ENCODE data around the gene SKA2.
"Not testable (repeated sequence)": the region's sequence is repeated elsewhere in the genome, so short reads cannot be mapped to it uniquely, and the experiment has no call there.

SKA2 gene

DNA sequence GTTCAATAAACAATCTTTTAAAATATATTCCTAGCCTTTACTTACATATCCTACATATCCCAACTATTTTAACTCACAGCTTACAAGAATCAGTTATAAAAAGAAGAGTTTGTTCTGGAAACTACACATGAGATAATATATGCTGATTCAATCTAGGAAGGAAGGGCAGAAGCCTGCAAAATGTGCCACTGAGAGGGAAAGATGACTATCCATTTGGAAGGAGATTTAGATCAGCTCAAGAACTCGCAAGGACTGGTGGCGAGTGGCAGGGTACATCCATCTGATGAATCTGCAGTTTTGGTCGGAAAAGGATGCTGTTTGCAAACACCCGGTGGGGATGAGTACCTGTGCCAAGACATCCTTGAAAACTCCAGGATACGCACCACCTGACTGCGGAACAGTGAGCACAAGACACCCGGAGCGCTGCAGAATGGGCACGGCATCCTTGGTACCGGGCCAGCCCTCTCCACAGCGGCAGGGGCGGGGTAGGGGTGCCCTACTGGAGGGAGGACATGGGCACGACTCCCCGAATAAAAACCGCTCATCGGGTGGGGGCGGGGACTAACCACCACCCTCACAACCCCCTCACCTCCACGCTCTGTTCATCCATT is 49.0 kb downstream of the SKA2 start:
- DNase-seq (ENCODE audit: low read depth in 1 of 2, low spot score in 1 of 2) = peak; percentile 41 to 44

GRCh38 chr17:59101178-59101577 is 53.8 kb downstream of the SKA2 start:
- no peak for DNase-seq (ENCODE audit: low read depth in 1 of 2, low spot score in 1 of 2)

GRCh38 chr17:59097876-59098275 is 57.1 kb downstream of the SKA2 start:
- DNase-seq (ENCODE audit: low read depth in 1 of 2, low spot score in 1 of 2) = no peak

DNA sequence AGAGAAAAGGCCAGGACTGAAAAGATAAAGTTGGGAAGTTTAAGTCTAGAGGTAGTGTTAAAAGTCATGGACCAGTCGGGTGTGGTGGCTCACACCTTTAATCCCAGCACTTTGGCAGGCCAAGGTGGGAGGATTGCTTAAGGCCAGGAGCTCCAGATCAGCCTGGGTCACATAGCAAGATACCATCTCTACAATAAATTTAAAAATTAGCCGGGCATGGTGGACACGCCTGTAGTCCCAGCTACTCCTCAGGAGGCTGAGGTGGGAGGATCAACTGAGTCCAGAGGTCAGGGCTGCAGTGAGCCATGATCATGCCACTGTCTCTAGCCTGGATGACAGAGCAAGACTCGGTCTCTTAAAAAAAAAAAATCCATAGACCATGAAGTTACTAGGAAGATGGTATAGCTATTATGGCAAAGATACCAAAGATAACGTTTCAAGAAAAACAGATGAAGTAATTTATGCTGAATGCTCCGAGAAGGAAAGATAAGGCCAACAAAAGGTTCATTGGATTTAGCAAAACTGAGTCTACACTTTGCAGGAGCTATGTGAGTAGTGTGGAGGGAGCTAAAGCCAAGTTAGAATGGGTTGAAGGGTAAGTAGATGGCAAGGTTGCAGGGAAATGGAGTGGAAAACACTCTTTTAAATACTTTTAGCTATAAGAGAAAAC is 60.0 kb downstream of the SKA2 start:
- no peak for DNase-seq (ENCODE audit: low read depth in 1 of 2, low spot score in 1 of 2)

- DNase-seq (ENCODE audit: low read depth in 1 of 2, low spot score in 1 of 2) = no peak
Observed at GRCh38 chr17:59093702-59094231, 61.2 kb downstream of the SKA2 start.

DNA sequence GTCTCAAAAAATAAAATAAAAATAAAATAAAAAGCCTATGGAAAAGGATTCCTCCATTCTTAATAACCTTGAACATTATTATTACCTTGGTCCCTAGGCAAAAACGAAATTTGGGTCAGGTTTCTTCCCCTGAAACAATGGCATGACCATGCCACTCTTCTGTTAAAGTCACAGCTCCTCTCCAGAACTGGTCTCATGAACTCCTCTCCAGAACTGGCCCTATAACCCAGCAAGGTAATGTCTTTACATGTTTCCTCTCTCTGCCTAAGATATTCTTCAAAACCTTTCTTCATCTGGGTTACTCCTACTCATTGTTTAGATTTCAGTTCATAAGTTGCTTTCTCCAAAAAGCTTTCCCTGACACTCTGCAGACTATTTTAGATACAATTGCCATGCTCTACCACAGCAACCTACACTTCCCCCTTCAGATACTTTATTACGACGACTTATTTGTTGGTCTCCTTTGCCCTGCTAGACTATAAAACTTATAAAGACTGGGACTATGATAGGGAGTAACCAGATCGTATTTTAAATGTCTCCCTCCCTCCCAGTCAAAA is 61.8 kb downstream of the SKA2 start:
- DNase-seq (ENCODE audit: low read depth in 1 of 2, low spot score in 1 of 2) = no peak

DNA sequence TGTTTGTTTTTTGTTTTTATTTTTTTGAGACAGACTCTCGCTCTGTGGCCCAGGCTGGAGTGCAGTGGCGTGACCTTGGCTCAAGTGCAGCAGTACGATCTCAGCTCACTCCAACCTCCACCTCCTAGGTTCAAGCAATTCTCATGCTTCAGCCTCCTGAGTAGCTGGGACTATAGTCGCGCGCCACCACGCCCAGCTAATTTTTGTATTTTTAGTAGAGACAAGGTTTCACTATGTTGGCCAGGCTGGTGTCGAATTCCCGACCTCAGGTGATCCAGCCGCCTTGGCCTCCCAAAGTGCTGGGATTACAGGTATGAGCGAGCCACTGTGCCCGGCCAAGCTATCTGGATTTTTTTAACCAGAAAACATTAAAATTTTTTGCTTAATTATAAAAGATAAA is 64.4 kb downstream of the SKA2 start:
- DNase-seq (ENCODE audit: low read depth in 1 of 2, low spot score in 1 of 2) = not testable (repeated sequence)

GRCh38 chr17:59084154-59084553 is 70.8 kb downstream of the SKA2 start:
- DNase-seq (ENCODE audit: low read depth in 1 of 2, low spot score in 1 of 2) = no peak

DNA sequence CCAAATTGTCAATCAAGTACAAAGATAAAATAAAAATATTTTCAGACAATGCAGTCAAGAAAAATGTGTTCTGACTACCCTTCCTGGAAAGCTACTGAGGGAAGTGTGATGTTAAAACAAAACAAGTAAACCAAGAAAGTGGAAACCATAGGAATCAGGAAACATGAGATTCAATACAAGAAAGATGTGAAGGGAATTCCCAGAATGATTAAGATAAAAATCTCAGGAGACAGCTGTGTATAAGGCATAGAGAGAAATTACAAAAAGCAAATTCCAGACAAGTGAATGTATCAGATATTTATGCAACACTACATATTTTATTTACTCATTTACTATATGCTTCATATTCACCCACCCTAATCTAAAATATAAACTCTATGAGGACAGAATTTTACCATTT is 80.5 kb downstream of the SKA2 start:
- no peak for DNase-seq (ENCODE audit: low read depth in 1 of 2, low spot score in 1 of 2)

DNA sequence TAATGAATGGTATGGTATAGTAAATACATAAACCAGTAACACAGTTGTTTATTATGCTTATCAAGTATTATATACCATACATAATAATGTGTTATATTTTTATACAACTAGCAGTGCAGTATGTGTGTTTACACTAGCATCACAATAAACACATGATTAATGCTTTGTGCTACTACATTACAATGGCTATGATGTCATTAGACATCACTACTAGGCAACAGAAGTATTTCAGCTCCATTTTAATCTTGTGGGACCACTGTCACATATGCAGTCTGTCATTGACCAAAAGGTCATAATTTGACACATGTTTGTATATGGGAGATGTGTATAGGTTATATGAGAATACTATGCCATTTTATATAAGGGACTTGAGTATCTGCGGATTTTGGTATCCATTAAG is 81.0 kb downstream of the SKA2 start:
- no peak for DNase-seq (ENCODE audit: low read depth in 1 of 2, low spot score in 1 of 2)

DNA sequence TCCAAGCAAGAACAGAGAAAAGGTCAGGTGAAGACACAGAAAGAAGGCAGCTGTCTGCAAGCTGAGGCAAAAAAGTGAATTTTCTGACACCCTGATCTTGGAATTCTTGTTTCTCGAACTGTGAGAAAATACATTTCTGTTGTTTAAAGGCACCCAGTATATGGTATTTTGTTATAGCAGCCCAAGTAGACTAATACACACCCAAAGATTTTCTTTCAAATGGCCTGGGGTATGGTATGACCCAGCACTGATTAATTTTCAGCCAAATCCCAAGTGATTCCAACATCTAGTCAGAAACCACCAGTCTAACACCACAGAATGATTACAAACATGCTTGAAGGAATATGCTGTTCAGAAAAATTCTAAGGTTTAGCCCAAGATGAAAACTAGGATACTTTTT is 85.1 kb downstream of the SKA2 start:
- DNase-seq (ENCODE audit: low read depth in 1 of 2, low spot score in 1 of 2) = no peak

DNA sequence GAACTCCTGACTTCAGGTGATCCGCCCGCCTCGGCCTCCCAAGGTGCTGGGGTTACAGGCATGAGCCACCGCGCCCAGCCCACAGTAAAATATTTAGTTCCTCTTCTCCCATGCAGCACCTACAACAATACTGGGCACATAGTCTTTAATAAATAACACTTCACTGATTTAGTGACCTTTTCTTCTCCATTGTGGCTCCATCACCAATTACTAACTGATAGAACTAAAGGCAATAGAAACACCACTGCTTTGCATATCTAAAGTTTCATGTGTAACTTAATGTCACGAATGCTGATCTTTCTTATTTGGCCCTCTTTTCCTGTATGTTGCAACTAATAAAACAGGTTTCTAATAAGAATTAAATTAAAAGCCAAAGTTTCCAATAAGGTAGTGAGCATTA is 87.2 kb downstream of the SKA2 start:
- DNase-seq (ENCODE audit: low read depth in 1 of 2, low spot score in 1 of 2) = no peak

DNA sequence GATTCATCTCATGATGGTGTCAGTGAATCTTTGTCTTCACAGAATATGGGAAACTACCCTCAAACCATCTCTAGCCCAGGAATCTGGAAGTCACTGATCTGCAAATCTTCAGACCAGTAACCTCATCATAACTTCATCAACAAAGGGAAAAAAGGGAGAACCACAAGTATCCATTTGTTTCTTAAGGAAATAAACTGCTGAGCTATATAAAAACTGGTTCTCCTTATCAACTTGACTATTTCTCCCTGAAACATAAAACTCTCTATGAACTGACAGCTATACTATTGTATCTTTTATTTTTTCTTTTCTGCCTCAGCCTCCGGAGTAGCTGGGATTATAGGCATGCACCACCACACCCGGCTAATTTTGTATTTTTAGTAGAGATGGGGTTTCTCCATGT is 87.6 kb downstream of the SKA2 start:
- DNase-seq (ENCODE audit: low read depth in 1 of 2, low spot score in 1 of 2) = no peak

GRCh38 chr17:59062509-59062908 is 92.5 kb downstream of the SKA2 start:
- DNase-seq (ENCODE audit: low read depth in 1 of 2, low spot score in 1 of 2) = no peak
